K562 (cell line): Measurements from ENCODE around the gene GFRA1. TPM values are rescaled to one million over a fixed set of nuclear protein-coding genes. Genes with fewer than 3 reads are reported as not detected.

ENCODE experiments used
- ATAC-seq: fragments of 200-7000 bp; cut with Tn5 transposase; 3 replicates; pipeline ENCODE4 v1.9.1; 2020; ENCODE audit warnings: moderate library complexity
- BruUV-seq: library from RNA; stranded (reverse); fragments of 400-500 nt; replicated peaks from 2 replicates; lab custom pipeline; 2021; lab: Mats Ljungman, UMichigan
- CTCF ChIA-PET: fragments of 300-600 bp; formaldehyde crosslinking; extraction: SDS; loops from one replicate; lab custom pipeline; 2021; ENCODE audit warnings: low intra/inter-chr PET ratio; lab: Yijun Ruan, JAX
- POLR2A ChIA-PET: fragments of 300-600, 350-650 bp; sonication (Branson Sonifier 250); formaldehyde crosslinking; extraction: SDS; loops from one replicate; lab custom pipeline; 2021; ENCODE audit warnings: antibody characterized with exemption, inconsistent platforms; lab: Yijun Ruan, JAX
- DNase-seq, 4 experiments: peaks; one replicate each; pipeline versions ENCODE4 v3.0.0 to v3.0.0-alpha.2; 2011 to 2018; ENCODE audit warnings: low spot score in 3 of 4, mixed read lengths in 3 of 4; ENCODE audit errors: extremely low read depth in 1 of 4
- FAIRE-seq: peaks from 2 replicates; lab custom pipeline; 2011; peaks lifted over from hg19 to GRCh38; lab: Jason Lieb, UNC
- H2AFZ ChIP-seq: 2 replicates; pipeline ENCODE4 v1.6.0; 2011; ENCODE audit warnings: low read depth, low read length, control low read depth, inconsistent platforms
- H3K27ac ChIP-seq: fragments of 200-600 bp; 3 replicates; pipeline ENCODE4 v1.8.0; 2011; ENCODE audit warnings: low read depth, mild to moderate bottlenecking, control low read depth, inconsistent platforms, low read length, moderate library complexity, mixed read lengths; ENCODE audit errors: extremely low read depth
- H3K27me3 ChIP-seq, 2 experiments: fragments of 300-600 bp in 1 of 2; 2 replicates in 1 of 2; 3 replicates in 1 of 2; pipeline versions ENCODE4 v1.6.0 to v1.8.0; 2011; ENCODE audit warnings: inconsistent platforms in 2 of 2, low read length in 2 of 2, mild to moderate bottlenecking in 1 of 2, mixed read lengths in 1 of 2, moderate library complexity in 1 of 2; ENCODE audit not compliant: control insufficient read depth in 2 of 2, insufficient read depth in 2 of 2
- H3K36me3 ChIP-seq: fragments of 300-600 bp; 3 replicates; pipeline ENCODE4 v1.8.0; 2011; ENCODE audit warnings: mild to moderate bottlenecking, low read length, inconsistent platforms; ENCODE audit not compliant: control insufficient read depth, insufficient read depth
- H3K4me1 ChIP-seq, 2 experiments: fragments of 200-600 bp in 1 of 2; replicated peaks in 1 of 2; 2 replicates in 1 of 2; 3 replicates in 1 of 2; pipeline versions ENCODE4 v1.5.1 to v1.8.0; 2011; ENCODE audit warnings: inconsistent platforms in 2 of 2, low read length in 2 of 2, mild to moderate bottlenecking in 1 of 2, mixed read lengths in 1 of 2, moderate library complexity in 1 of 2; ENCODE audit not compliant: control insufficient read depth in 2 of 2, insufficient read depth in 2 of 2
- H3K4me2 ChIP-seq: 2 replicates; pipeline ENCODE4 v1.6.1; 2011; ENCODE audit warnings: low read length, control low read depth, inconsistent platforms, mixed read lengths; ENCODE audit not compliant: insufficient read depth
- H3K4me3 ChIP-seq: fragments of 200-600 bp; sonication (generic), shearing (Covaris generic); 2 replicates; pipeline ENCODE4 v1.5.1; 2016; ENCODE audit warnings: control low read depth, inconsistent platforms
- H3K79me2 ChIP-seq: fragments of 200-600 bp; 3 replicates; pipeline ENCODE4 v1.8.0; 2011; ENCODE audit warnings: low read length, inconsistent platforms; ENCODE audit not compliant: control insufficient read depth, insufficient read depth
- H3K9ac ChIP-seq, 2 experiments: 2 replicates each; pipeline versions ENCODE4 v1.6.0 to v1.6.1; 2011; ENCODE audit warnings: low read depth in 2 of 2, low read length in 2 of 2, control low read depth in 1 of 2, inconsistent platforms in 1 of 2, mild to moderate bottlenecking in 1 of 2, mixed read lengths in 1 of 2; ENCODE audit not compliant: insufficient read depth in 1 of 2
- H3K9me1 ChIP-seq: one replicate; pipeline ENCODE4 v1.6.0; 2011; ENCODE audit warnings: inconsistent platforms, mild to moderate bottlenecking, low read length, moderate library complexity; ENCODE audit not compliant: control insufficient read depth, insufficient read depth
- H3K9me3 ChIP-seq: replicated peaks from 2 replicates; pipeline ENCODE4 v1.5.1; 2011; ENCODE audit warnings: low read depth, low read length, inconsistent platforms; ENCODE audit not compliant: control insufficient read depth, insufficient read depth
- H4K20me1 ChIP-seq: replicated peaks from 2 replicates; pipeline ENCODE4 v1.6.1; 2011; ENCODE audit warnings: low read length, inconsistent platforms, mixed read lengths; ENCODE audit not compliant: control insufficient read depth, insufficient read depth
- ASH1L ChIP-seq: fragments of 450-650 bp; IDR thresholded peaks from 2 replicates; pipeline ENCODE4 v1.6.1; 2018; ENCODE audit warnings: borderline replicate concordance, mild to moderate bottlenecking, low read depth; ENCODE audit not compliant: partially characterized antibody
- HOMEZ ChIP-seq: fragments of 250-450 bp; sonication (Bioruptor Pico); IDR thresholded peaks from 2 replicates; pipeline ENCODE4 v1.4.0; 2020; ENCODE audit warnings: mild to moderate bottlenecking, moderate library complexity
- POLR3A ChIP-seq: IDR thresholded peaks from 2 replicates; pipeline ENCODE4 v1.6.1; 2011; ENCODE audit warnings: borderline replicate concordance, mild to moderate bottlenecking, moderate library complexity; ENCODE audit not compliant: insufficient read length, insufficient read depth; ENCODE audit errors: extremely low read depth
- RUNX1 ChIP-seq: sonication (generic); IDR thresholded peaks from 2 replicates; pipeline ENCODE4 v1.6.1; 2016; ENCODE audit warnings: antibody characterized with exemption, low read depth
- TEAD1 ChIP-seq, 2 experiments: fragments of 450-650 bp in 1 of 2; sonication (generic) in 1 of 2; formaldehyde crosslinking; IDR thresholded peaks; 2 replicates each; pipeline versions ENCODE4 v1.4.0 to v1.8.0; 2020 to 2022; ENCODE audit warnings: mild to moderate bottlenecking in 2 of 2, missing genetic modification reagents in 1 of 2
- ZNF23 ChIP-seq: fragments of 250-450 bp; sonication (Bioruptor Pico); IDR thresholded peaks from 2 replicates; pipeline ENCODE4 v1.4.0; 2020; ENCODE audit warnings: mild to moderate bottlenecking
- ZNF655 ChIP-seq: fragments of 250-450 bp; sonication (Bioruptor Pico); IDR thresholded peaks from 2 replicates; pipeline ENCODE4 v1.5.0; 2021
- WGBS: fragments of 100-300 bp; shearing (Covaris generic); methylation state at CpG from one replicate; pipeline ENCODE4 v1.1.6; 2016; ENCODE audit warnings: low coverage, mixed read lengths; ENCODE audit not compliant: insufficient coverage; ENCODE audit errors: missing lambda C conversion rate; 5-methylcytosine and 5-hydroxymethylcytosine counted together
- in situ Hi-C: fragments of 300-500 bp; cut with MboI; formaldehyde crosslinking; loops from 4 replicates; pipeline ENCODE4 v1.15.0; 2018; ENCODE audit warnings: inconsistent platforms, mixed read lengths
- intact Hi-C: fragments of 100-400 bp; cut with micrococcal nuclease; formaldehyde crosslinking; loops from 2 replicates; pipeline ENCODE4 v1.14.2; 2022
- polyA plus RNA-seq, 8 experiments: library from polyadenylated mRNA; depleted of rRNA in 4 of 8; stranded (reverse) in 5 of 8; unstranded in 3 of 8; fragments of >200 nt; fragmentation: Nextera tagmentation in 2 of 8; fragmentation: Illumina TruSeq in 1 of 8; extraction: Ambion mirVana in 2 of 8; extraction: Trizol in 1 of 8; gene quantifications; 2 replicates each; pipeline versions ENCODE4 v1.2.1 to v1.2.3, GENCODE V29; 2011 to 2014; ENCODE audit warnings: inconsistent platforms in 1 of 8, missing spikeins in 1 of 8
- total RNA-seq, 7 experiments: library from RNA; depleted of rRNA in 6 of 7; stranded (reverse); fragments of >200 nt in 6 of 7; fragmentation: Illumina TruSeq in 2 of 7; extraction: Trizol in 2 of 7; gene quantifications; 2 replicates each; pipeline versions ENCODE4 v1.2.1 to v1.2.3, GENCODE V29; 2011 to 2021; ENCODE audit warnings: low replicate concordance in 1 of 7
- TF ChIP-seq, protein P1 (sequence below): sonication (generic); formaldehyde crosslinking; IDR thresholded peaks from 2 replicates; pipeline ENCODE4 v1.8.0; 2023; ENCODE audit warnings: mild to moderate bottlenecking, missing genetic modification reagents
- TF ChIP-seq, protein P2 (sequence below): sonication (generic); formaldehyde crosslinking; IDR thresholded peaks from 2 replicates; pipeline ENCODE4 v1.8.1; 2023; ENCODE audit warnings: mild to moderate bottlenecking, missing genetic modification reagents
- TF ChIP-seq, protein P3 (sequence below): fragments of 450-650 bp; IDR thresholded peaks from 2 replicates; pipeline ENCODE4 v1.6.1; 2016; ENCODE audit warnings: missing biosample characterization, missing genetic modification characterization

The GFRA1 gene
- total and polyA plus RNA-seq, 9 of the 15 experiments (the other 6 are each of a cell fraction or from before 2014, with no cell fraction given): 0.04 TPM; not detected in 8

- TF ChIP-seq, protein P1, sequence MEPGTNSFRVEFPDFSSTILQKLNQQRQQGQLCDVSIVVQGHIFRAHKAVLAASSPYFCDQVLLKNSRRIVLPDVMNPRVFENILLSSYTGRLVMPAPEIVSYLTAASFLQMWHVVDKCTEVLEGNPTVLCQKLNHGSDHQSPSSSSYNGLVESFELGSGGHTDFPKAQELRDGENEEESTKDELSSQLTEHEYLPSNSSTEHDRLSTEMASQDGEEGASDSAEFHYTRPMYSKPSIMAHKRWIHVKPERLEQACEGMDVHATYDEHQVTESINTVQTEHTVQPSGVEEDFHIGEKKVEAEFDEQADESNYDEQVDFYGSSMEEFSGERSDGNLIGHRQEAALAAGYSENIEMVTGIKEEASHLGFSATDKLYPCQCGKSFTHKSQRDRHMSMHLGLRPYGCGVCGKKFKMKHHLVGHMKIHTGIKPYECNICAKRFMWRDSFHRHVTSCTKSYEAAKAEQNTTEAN (CRISPR knock-in tag): no peak
- TF ChIP-seq ZNF655: no peak
- no peak for TF ChIP-seq POLR3A
- no peak for TF ChIP-seq RUNX1
- TF ChIP-seq HOMEZ (CRISPR knock-in tag): no peak
- TF ChIP-seq, protein P2, sequence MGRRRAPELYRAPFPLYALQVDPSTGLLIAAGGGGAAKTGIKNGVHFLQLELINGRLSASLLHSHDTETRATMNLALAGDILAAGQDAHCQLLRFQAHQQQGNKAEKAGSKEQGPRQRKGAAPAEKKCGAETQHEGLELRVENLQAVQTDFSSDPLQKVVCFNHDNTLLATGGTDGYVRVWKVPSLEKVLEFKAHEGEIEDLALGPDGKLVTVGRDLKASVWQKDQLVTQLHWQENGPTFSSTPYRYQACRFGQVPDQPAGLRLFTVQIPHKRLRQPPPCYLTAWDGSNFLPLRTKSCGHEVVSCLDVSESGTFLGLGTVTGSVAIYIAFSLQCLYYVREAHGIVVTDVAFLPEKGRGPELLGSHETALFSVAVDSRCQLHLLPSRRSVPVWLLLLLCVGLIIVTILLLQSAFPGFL (CRISPR knock-in tag): no peak
- TF ChIP-seq ZNF23 (CRISPR knock-in tag): no peak
- no peak for TF ChIP-seq TEAD1 (CRISPR knock-in tag; IDR thresholded peaks at IDR 0.05)
- TF ChIP-seq, protein P3, sequence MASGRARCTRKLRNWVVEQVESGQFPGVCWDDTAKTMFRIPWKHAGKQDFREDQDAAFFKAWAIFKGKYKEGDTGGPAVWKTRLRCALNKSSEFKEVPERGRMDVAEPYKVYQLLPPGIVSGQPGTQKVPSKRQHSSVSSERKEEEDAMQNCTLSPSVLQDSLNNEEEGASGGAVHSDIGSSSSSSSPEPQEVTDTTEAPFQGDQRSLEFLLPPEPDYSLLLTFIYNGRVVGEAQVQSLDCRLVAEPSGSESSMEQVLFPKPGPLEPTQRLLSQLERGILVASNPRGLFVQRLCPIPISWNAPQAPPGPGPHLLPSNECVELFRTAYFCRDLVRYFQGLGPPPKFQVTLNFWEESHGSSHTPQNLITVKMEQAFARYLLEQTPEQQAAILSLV (tag): no peak
- no peak for TF ChIP-seq ASH1L
- TF ChIP-seq, all 486 proteins: peak for 0
- Histone ChIP-seq H3K9me1 (no peaks in the 10 kb centered on the region), H3K36me3 (no peaks in the 10 kb centered on the region), H3K4me2 (no peak overlapping the region), H4K20me1 (no peaks in the 10 kb centered on the region), H3K4me3 (no peak overlapping the region), H3K9ac (no peak overlapping the region), H3K79me2 (no peaks in the 10 kb centered on the region), H3K27ac (no peak overlapping the region), H2AFZ (no peak overlapping the region), H3K4me1 (no peaks in the 10 kb centered on the region), H3K27me3 (no peaks in the 10 kb centered on the region), H3K9me3 (no peaks in the 10 kb centered on the region)
- in situ Hi-C loops: no loop called here
- BruUV-seq: no TSS peak
- ATAC-seq (no peak), FAIRE-seq (no peak), DNase-seq (no peak)
- 0% methylated on average over 3 of the region's 3 CpGs for WGBS
- ChIA-PET POLR2A (no interaction called here), CTCF (no interaction called here)
- intact Hi-C loops: no loop called here
These were observed 242.4 kb downstream of the GFRA1 start for GRCh38 chr10:116030576-116030975.
